Activated T-cell treated with anti-CD3 and anti-CD28 coated beads, Interleukin-2, amount 50 U/mL, for 1 hour (primary cell): Measurements from ENCODE around the gene ZBED2.

Source experiments
- DNase-seq: peaks from one replicate; pipeline ENCODE4 v3.0.0-alpha.2; 2020

Gene ZBED2

DNA sequence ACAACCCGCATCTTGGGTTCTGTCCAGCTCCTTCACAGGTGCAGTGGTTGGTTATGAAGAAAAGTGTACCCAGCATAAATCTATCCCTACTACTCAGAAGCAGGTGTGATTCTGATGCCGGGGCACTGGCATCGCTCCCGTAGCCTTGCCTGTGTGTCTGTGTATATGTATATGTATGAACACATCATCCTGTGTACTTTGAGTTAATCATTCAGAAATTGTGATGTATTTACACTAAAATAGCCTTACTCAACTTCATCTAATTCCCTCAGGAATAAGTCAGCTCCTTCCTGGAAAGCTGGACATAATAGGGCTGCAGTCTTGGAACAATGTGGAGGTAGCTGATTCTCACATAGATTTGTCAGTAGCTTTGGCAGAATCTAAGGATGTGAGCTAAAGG, 6.7 kb upstream of the ZBED2 start:
- DNase-seq, result no peak

DNA sequence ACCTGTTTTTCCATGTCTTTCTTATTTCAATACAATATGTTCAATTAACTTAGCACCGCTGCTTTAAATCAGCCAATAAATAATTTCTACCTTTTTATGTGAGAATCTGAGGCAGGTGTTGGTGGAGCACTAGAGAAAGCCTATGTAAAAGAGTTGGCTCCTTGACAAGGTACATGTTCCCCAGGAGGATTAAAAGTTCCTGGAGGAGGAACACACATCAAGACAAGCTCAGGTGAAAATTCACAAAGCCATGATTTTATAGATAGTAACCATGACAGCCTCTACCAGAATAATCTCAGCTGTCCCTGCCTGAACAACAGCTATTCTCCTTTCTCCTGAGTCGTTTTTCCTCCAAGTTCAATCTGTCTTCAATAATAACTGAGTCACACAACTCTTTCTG, 3.4 kb upstream of the ZBED2 start:
- no peak for DNase-seq

- DNase-seq, result no peak
Measured at GRCh38 chr3:111598139-111598538, 3.0 kb upstream of the ZBED2 start.

DNA sequence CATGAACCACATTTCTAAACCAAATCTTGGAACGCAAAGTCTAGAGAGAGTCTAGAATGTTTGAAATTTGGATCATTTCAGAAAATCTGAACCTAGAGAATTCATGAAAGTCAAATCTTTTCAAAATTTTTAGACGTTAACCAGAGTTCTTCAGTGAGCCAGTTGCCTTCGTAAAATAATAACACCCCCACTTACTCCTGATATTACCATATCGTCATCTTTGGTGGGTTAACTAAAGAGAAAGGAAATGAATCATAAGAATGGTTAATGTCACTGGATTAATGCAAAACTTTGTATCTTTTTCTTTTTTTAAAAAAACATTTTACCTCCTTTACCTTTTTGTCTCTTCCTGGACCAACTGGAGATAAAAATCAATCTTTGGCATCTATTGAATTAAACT, 1.2 kb upstream of the ZBED2 start:
- DNase-seq, result no peak

- no peak for DNase-seq
Measured at GRCh38 chr3:111594781-111595180, 365 bp downstream of the ZBED2 start.

- DNase-seq, result no peak
Measured at GRCh38 chr3:111594205-111594604, 941 bp downstream of the ZBED2 start.

- DNase-seq, result no peak
Measured at GRCh38 chr3:111593666-111594065, 1.5 kb downstream of the ZBED2 start.

DNA sequence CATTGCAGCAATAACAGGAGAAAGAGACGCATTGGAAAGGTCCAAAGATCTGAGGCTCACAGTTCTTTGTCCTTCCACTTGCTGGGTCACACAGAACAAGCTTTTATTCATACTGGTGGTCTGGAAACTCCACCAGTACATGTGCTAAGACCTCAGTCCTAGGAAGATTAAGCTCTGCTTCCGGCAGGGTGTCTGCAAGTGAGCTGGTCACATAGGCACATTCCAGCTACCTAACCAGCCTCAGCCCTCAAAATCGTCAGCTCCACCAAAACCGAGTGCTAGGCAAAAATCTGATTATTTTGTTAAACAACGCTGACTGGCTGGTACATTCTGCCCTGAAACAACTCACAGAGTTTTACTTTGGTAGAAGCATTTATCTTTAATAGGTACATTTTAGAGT, 2.2 kb downstream of the ZBED2 start:
- no peak for DNase-seq

GRCh38 chr3:111592143-111592542, 3.0 kb downstream of the ZBED2 start:
- no peak for DNase-seq

- no peak for DNase-seq
Measured at GRCh38 chr3:111591555-111591954, 3.6 kb downstream of the ZBED2 start.

- no peak for DNase-seq
Measured at GRCh38 chr3:111590143-111590491, 5.0 kb downstream of the ZBED2 start.

DNA sequence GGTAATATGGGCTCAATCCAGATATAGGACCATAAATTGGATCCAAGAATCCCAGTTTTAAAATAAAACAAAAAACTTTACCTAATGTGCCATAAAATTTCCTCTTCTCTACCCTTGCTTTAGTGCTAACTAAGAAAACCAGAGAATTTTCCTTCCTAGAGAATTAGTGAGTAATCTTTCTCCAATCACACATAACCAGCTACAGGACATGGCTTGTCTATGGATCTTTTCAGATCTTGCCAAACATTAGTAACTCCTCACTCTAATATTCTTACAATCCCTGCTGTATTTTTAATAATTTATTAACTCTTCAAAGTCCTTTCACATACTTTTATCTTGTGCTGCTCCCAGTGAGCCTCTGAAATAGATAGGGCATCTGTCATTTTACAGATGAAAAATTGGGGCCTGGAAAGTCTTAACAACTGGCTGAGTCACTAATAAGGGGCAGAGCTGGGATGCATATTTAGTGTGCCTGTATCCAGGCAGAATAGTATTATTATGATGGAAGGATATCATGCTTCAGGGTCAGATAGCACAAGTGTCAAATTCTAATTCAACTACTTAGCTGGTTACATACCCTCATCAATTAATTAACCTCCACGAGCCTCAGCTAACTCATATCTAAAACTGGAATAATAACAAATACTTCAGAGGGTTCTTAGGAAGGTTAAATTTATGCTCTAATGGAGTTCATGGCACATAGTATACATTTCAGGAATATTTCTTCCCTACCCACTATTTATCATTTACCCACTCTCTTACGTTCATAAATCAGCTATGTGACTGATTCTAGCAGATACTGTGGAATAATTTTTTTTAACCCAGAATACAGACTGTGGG, 5.6 kb downstream of the ZBED2 start:
- no peak for DNase-seq

GRCh38 chr3:111588527-111588926, 6.6 kb downstream of the ZBED2 start:
- no peak for DNase-seq

DNA sequence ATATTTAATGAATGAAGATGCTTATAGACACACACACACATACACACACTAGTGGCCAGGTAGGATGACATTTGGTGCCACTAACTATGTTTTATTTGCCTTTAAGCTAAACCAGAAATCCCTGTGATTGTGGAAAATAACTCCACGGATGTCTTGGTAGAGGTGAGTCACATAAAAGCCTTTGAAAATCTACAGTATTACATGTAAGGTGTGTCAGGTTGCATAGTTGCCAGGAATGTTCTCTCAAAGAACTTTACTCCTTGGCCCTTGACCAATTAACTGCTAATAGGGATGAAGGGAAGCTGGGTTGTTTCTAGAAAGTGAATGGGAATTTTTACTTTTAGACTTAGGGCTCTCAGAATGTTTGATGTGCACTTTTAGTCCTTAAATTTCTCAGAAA, 9.9 kb downstream of the ZBED2 start:
- DNase-seq, result no peak

DNA sequence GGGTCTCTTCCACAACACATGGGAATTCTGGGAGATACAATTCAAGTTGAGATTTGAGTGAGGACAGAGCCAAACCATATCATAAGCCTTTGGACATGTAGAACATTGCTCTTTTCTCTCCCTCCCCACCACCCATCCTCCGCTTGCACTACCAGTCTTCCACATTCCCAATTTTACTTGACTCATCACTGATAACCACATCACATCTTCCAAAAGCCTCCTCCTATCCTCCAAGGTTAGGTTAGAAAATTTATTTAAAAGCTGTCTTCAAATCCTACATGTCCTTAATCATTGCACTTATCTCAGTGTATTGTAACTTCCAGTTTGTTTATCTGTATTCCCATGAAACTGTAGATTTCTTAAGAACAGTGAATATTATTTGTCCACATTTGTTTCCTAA, 10.4 kb downstream of the ZBED2 start:
- DNase-seq, result no peak

DNA sequence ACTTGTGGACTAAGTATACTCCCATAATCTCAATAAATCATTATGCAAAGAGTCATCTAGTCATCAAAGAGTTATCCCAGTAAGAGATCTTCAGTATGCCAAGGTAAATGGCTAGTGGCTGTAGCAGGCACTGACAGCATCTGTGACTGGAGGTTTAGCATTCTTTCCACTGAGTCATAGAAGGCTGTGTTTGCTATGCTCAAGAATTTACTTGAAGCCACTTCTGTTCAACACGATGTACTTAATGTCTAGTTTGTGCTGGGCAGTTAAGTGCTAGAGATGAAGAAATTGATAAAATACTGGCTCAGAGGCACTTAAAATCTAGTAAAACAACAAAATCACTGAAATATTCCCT, 13.0 kb downstream of the ZBED2 start:
- DNase-seq, result no peak

GRCh38 chr3:111581403-111582119, 13.6 kb downstream of the ZBED2 start:
- no peak for DNase-seq

DNA sequence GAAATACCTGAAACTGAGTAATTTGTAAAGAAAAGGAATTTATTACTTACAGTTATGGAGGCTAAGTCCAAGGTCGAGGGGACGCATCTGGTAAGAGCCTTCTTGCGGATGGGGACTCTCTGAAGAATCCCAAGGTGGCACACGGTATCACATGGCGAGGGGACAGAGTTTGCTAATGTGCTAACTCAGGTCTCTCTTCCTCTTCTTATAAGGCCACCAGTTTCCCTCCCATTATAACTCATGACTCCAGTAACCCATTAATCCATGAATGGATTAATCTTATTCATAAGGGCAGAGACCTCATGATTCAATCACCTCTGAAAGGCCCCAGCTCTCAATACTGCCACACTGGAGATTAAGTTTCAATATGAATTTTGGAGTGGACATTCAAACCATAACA, 15.7 kb downstream of the ZBED2 start:
- no peak for DNase-seq

- no peak for DNase-seq
Measured at GRCh38 chr3:111578867-111579266, 16.3 kb downstream of the ZBED2 start.

DNA sequence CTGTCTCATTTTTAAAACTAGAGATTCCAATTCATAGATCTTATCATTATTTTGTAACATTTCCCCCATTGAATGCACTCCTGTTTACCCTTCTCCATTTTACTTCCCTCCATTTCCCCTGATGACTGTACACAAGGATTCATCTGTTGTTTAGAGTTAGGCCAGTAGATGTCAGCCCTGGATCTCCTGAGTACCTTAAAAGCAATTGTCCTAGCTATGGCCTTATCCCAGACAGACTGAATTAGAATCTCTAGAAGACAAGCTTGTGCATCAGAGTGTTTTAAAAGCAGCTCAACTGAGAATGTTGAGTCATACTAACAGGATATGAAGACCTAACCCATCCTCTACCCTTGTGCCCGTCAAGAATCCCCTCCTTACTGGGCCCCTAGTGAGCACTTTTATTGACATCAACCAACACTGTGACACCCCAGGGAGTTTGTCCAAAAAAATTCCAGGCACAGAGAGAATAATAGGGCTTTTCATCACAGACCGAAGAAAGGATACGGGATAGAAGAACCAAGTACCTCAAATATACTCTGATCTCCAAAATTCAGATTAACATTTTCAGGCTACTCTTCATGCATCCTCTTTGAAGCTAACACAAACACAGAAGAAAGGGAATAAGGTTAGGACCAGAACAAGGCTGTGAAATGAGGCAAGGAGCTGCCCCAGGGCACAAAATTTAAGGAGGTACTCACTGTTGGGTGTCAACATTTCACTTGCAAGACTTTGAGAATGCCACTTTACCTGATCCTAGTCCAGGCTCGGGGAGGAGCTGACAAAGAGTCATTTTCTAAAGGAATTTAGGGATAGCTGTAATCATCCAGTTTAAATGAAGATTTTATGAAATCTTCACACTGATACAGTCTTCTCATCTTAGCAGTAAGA, 17.1 kb downstream of the ZBED2 start:
- DNase-seq, result no peak

DNA sequence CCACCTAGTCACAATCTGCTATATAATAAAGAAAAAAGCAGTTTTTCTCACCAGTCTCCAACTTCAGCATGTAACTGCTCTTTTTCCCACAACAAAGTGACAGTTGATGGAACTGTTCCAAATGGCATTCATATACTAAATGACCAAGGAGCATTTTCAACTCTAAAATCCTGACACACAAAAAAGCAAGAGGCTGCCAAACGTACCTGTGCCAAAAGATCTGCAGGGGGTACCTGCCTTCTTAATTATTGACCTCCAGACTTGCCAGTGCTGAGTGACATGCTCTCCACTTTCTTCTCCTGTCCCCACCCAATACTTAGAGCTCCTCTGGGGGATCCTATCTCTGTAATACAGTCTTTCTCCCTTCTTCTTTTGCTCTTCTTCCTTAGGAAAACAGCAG, 18.0 kb downstream of the ZBED2 start:
- DNase-seq, result no peak

DNA sequence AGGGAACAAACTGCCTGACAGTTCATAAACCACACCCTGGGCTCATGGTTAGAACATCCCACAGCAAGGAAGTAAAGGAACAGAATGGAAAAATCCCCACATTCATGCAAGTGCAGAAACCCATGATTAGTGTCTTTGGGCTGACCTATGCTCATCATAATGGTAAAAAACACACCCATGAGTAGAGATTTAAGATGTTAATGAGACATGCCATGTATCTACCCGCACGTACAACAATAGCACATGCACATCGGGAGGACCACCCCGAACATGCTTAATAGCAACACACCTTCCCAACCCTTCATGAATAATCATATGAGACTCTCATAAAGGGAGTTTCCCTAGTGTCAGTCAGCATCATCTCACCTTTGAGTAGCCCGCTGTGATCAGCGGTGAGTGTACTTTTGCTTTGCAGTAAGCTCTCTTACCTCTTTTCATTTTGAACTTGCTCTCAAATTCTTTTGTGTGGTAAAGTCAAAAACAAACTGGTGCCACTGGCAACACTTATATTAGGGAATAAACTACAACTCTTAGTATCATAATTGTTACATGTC, 23.2 kb downstream of the ZBED2 start:
- no peak for DNase-seq

GRCh38 chr3:111571282-111571681, 23.9 kb downstream of the ZBED2 start:
- no peak for DNase-seq
